Stimulated activated CD8-positive, alpha-beta memory T cell treated with anti-CD3 and anti-CD28 coated beads, Interleukin-15, amount 100 ng/mL, for 1 hour (primary cell): ENCODE data around the gene ARL15.
A peak's percentile ranks its signal among the peaks of the same experiment; 100 is the strongest.

Source experiments
- DNase-seq: peaks from one replicate; pipeline ENCODE4 v3.0.0-alpha.2; 2020; ENCODE audit warnings: low read depth

The ARL15 gene

GRCh38 chr5:54249210-54250028 lies 61.0 kb downstream of the ARL15 start:
- DNase-seq: no peak

GRCh38 chr5:54247226-54247625 lies 63.1 kb downstream of the ARL15 start:
- DNase-seq: no peak

GRCh38 chr5:54243483-54244080 lies 66.8 kb downstream of the ARL15 start:
- no peak for DNase-seq

GRCh38 chr5:54242297-54242696 lies 68.1 kb downstream of the ARL15 start:
- no peak for DNase-seq

GRCh38 chr5:54234304-54234933 lies 76.0 kb downstream of the ARL15 start:
- no peak for DNase-seq

GRCh38 chr5:54230936-54231685 lies 79.3 kb downstream of the ARL15 start:
- DNase-seq: no peak

GRCh38 chr5:54229041-54229780 lies 81.2 kb downstream of the ARL15 start:
- DNase-seq: peak; percentile 63

GRCh38 chr5:54227759-54228158 lies 82.6 kb downstream of the ARL15 start:
- no peak for DNase-seq

- no peak for DNase-seq
These were observed 83.3 kb downstream of the ARL15 start for GRCh38 chr5:54227109-54227508.

GRCh38 chr5:54226215-54226614 lies 84.2 kb downstream of the ARL15 start:
- DNase-seq: no peak

- DNase-seq: no peak
These were observed 86.1 kb downstream of the ARL15 start for GRCh38 chr5:54224103-54224826.

GRCh38 chr5:54222336-54222735 lies 88.0 kb downstream of the ARL15 start:
- DNase-seq: no peak

GRCh38 chr5:54221135-54221534 lies 89.2 kb downstream of the ARL15 start:
- DNase-seq: no peak

- no peak for DNase-seq
These were observed 89.9 kb downstream of the ARL15 start for GRCh38 chr5:54220230-54221040.

- no peak for DNase-seq
These were observed 92.4 kb downstream of the ARL15 start for GRCh38 chr5:54217826-54218503.

GRCh38 chr5:54215233-54215736 lies 95.1 kb downstream of the ARL15 start:
- DNase-seq: no peak

GRCh38 chr5:54214722-54215121 lies 95.7 kb downstream of the ARL15 start:
- no peak for DNase-seq

- no peak for DNase-seq
These were observed 98.0 kb downstream of the ARL15 start for GRCh38 chr5:54212331-54212730.

- DNase-seq: no peak
These were observed 98.5 kb downstream of the ARL15 start for GRCh38 chr5:54211912-54212311.
